Astrocyte (in vitro differentiated cells and primary cell): Measurements from ENCODE around the gene TENM4.

Experiments used
- CTCF ChIP-seq: IDR thresholded peaks from 2 replicates; pipeline ENCODE4 v1.5.1; 2011; ENCODE audit warnings: low read depth, mild to moderate bottlenecking, inconsistent platforms, low read length, moderate library complexity; ENCODE audit not compliant: insufficient read depth
- EZH2 ChIP-seq: IDR thresholded peaks from 2 replicates; pipeline ENCODE4 v1.6.1; 2012; ENCODE audit warnings: mild to moderate bottlenecking, low read length, inconsistent platforms; ENCODE audit not compliant: insufficient read depth

- TF ChIP-seq CTCF (no peak), EZH2 (no peak)
Observed at GRCh38 chr11:78856211-78856610, 584.6 kb downstream of the TENM4 start.
